Hepatocyte (in vitro differentiated cells): ENCODE results near the gene MFSD6. TPM values are rescaled to one million over a fixed set of nuclear protein-coding genes. Genes with fewer than 3 reads are reported as not detected.

ENCODE experiments used
- DNase-seq: peaks from one replicate; pipeline ENCODE4 v3.0.0-alpha.2; 2016; ENCODE audit warnings: low spot score
- H2AFZ ChIP-seq: fragments of 200-600 bp; sonication (generic); 2 replicates; pipeline ENCODE4 v1.6.0; 2016; ENCODE audit warnings: antibody characterized with exemption, mild to moderate bottlenecking
- H3K27ac ChIP-seq: fragments of 200-600 bp; sonication (generic); 2 replicates; pipeline ENCODE4 v1.5.1; 2016; ENCODE audit warnings: mild to moderate bottlenecking
- H3K27me3 ChIP-seq: fragments of 200-600 bp; sonication (generic); 2 replicates; pipeline ENCODE4 v1.6.1; 2016
- H3K36me3 ChIP-seq: fragments of 200-600 bp; sonication (generic); replicated peaks from 2 replicates; pipeline ENCODE4 v1.5.1; 2016; ENCODE audit warnings: low read depth; ENCODE audit not compliant: insufficient read depth
- H3K4me1 ChIP-seq: fragments of 200-600 bp; sonication (generic); 2 replicates; pipeline ENCODE4 v1.5.1; 2016; ENCODE audit warnings: mild to moderate bottlenecking, moderate library complexity; ENCODE audit not compliant: insufficient read depth
- H3K4me2 ChIP-seq: fragments of 200-600 bp; sonication (generic); 2 replicates; pipeline ENCODE4 v1.6.0; 2016
- H3K4me3 ChIP-seq: fragments of 200-600 bp; sonication (generic); 2 replicates; pipeline ENCODE4 v1.5.1; 2016; ENCODE audit warnings: mild to moderate bottlenecking
- H3K79me2 ChIP-seq: fragments of 200-600 bp; sonication (generic); 2 replicates; pipeline ENCODE4 v1.6.0; 2017; ENCODE audit warnings: mild to moderate bottlenecking
- H3K9me2 ChIP-seq: fragments of 200-600 bp; sonication (generic); replicated peaks from 2 replicates; pipeline ENCODE4 v1.6.0; 2017; ENCODE audit warnings: mild to moderate bottlenecking; ENCODE audit not compliant: insufficient read depth
- H3K9me3 ChIP-seq: fragments of 200-600 bp; sonication (generic); 2 replicates; pipeline ENCODE4 v1.5.1; 2016; ENCODE audit warnings: low read depth, mild to moderate bottlenecking
- H4K20me1 ChIP-seq: fragments of 200-600 bp; sonication (generic); 2 replicates; pipeline ENCODE4 v1.6.0; 2016; ENCODE audit warnings: mild to moderate bottlenecking; ENCODE audit not compliant: insufficient read depth, poor library complexity, severe bottlenecking
- EZH2 ChIP-seq: fragments of 200-600 bp; sonication (generic); IDR thresholded peaks from 2 replicates; pipeline ENCODE4 v1.6.1; 2016; ENCODE audit warnings: antibody characterized with exemption, mild to moderate bottlenecking, borderline replicate concordance
- EZH2phosphoT487 ChIP-seq: fragments of 200-600 bp; sonication (generic); IDR thresholded peaks from one replicate; pipeline ENCODE4 v1.6.1; 2018; ENCODE audit warnings: antibody characterized with exemption, mild to moderate bottlenecking, low read depth, moderate library complexity; ENCODE audit not compliant: unreplicated experiment, severe bottlenecking
- WGBS: methylation state at CpG from one replicate; pipeline ENCODE4 v1.1.6; 2016; ENCODE audit warnings: low lambda C conversion rate; ENCODE audit errors: missing lambda C conversion rate; 5-methylcytosine and 5-hydroxymethylcytosine counted together
- polyA plus RNA-seq: library from polyadenylated mRNA; unstranded; fragments of >200 nt; fragmentation: Nextera tagmentation; extraction: Ambion mirVana; gene quantifications from 2 replicates; pipeline ENCODE4 v1.2.1, GENCODE V29; 2016
- total RNA-seq: library from RNA; depleted of rRNA; stranded (reverse); fragments of >200 nt; gene quantifications from 2 replicates; pipeline ENCODE4 v1.2.3, GENCODE V29; 2014
- TF ChIP-seq, protein P1 (sequence below): fragments of 200-600 bp; sonication (generic); IDR thresholded peaks from 2 replicates; pipeline ENCODE4 v1.5.1; 2016; ENCODE audit warnings: antibody characterized with exemption, mild to moderate bottlenecking; ENCODE audit not compliant: poor library complexity

Gene MFSD6
- total and polyA plus RNA-seq, 2 experiments from 2014 or later: 9.7 to 15.9 TPM

DNA sequence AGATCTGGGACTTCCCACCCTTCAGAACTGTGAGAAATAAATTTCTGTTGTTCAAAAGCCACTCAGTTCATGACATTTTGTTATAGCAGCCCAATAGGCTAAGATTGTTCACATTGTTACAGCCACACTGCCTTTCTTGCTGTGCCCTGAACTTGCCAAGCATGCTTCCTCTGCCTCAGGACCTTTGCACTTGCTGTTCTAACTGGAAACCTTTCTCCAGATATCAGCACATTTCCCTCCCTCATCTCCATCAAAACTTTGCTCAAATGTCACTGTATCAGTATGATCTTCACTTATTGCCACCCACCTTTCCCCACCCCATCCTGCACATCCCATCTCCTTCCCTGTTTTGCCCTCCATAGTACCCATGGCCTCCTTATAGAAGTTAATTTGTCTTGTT is 32.1 kb upstream of the MFSD6 start:
- Histone ChIP-seq H3K9me3 (no peaks in the 10 kb centered on the region), H3K4me2 (no peak overlapping the region), H3K4me3 (no peak overlapping the region), H3K4me1 (no peaks in the 10 kb centered on the region), H3K27ac (no peak overlapping the region), H3K79me2 (no peaks in the 10 kb centered on the region), H3K27me3 (no peaks in the 10 kb centered on the region), H3K9me2 (no peaks in the 10 kb centered on the region), H3K36me3 (no peaks in the 10 kb centered on the region), H4K20me1 (no peaks in the 10 kb centered on the region), H2AFZ (no peak overlapping the region)
- TF ChIP-seq EZH2phosphoT487: no peak
- TF ChIP-seq, protein P1, sequence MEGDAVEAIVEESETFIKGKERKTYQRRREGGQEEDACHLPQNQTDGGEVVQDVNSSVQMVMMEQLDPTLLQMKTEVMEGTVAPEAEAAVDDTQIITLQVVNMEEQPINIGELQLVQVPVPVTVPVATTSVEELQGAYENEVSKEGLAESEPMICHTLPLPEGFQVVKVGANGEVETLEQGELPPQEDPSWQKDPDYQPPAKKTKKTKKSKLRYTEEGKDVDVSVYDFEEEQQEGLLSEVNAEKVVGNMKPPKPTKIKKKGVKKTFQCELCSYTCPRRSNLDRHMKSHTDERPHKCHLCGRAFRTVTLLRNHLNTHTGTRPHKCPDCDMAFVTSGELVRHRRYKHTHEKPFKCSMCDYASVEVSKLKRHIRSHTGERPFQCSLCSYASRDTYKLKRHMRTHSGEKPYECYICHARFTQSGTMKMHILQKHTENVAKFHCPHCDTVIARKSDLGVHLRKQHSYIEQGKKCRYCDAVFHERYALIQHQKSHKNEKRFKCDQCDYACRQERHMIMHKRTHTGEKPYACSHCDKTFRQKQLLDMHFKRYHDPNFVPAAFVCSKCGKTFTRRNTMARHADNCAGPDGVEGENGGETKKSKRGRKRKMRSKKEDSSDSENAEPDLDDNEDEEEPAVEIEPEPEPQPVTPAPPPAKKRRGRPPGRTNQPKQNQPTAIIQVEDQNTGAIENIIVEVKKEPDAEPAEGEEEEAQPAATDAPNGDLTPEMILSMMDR: no peak
- TF ChIP-seq EZH2: no peak
- DNase-seq: no peak

DNA sequence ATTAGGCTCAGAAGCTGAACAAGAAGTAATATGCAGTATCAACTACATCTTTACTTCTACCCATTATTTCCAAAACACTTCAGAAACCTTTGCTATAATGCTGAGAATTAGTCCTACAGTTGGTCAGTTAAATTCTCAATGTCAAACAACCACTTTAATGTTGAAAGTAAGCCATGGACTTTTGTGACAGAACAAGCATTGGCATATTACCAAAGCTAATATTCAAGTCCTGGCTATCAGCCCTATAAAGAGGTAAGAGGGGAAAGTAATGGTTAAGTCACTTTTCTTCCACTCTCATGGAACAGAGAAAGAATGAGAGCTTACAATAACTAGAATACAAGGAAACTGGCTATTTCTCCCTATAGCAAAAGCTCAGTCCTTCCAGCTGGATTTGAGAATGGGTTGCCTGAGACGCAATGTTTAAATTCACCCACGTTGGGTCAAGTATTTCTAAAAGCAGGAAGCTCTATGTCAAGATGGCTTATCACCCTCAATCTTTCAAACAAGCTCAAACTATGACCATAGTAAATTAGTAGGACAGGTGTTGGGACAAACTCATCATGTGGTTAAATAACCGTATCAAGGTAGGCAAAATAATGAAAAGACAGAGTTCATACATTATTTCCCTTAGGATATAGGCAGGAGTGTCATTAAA is 31.4 kb upstream of the MFSD6 start:
- H3K4me2 ChIP-seq: no peak overlapping the region
- no peaks in the 10 kb centered on the region for H3K9me3 ChIP-seq
- H3K4me3 ChIP-seq: no peak overlapping the region
- H4K20me1 ChIP-seq: no peaks in the 10 kb centered on the region
- H2AFZ ChIP-seq: no peak overlapping the region
- no peak for DNase-seq
- 73% methylated on average over 3 of the region's 3 CpGs for WGBS
- H3K27ac ChIP-seq: no peak overlapping the region
- TF ChIP-seq EZH2: no peak
- TF ChIP-seq, protein P1: no peak
- no peak for TF ChIP-seq EZH2phosphoT487
- no peaks in the 10 kb centered on the region for H3K79me2 ChIP-seq
- H3K4me1 ChIP-seq: no peaks in the 10 kb centered on the region
- H3K27me3 ChIP-seq: no peaks in the 10 kb centered on the region
- no peaks in the 10 kb centered on the region for H3K36me3 ChIP-seq
- no peaks in the 10 kb centered on the region for H3K9me2 ChIP-seq

DNA sequence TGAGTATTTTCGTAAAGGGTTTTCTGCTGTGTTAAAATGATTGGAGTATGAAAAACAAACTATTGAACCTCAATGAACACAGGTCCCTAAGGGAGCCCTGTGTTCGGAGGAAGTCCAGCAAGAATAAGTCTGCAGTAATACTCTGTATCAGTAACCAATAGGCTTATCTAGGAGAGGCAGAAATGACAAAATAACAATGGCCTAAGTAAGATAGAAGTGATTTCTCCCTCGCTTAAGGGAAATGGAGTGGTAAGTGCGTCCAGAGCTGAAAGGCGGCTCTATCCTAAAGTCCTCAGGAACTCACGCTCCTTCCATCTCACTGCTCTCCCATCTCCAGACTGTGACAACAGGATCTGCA is 29.3 kb upstream of the MFSD6 start:
- Histone ChIP-seq H3K4me2 (no peak overlapping the region), H3K4me3 (no peak overlapping the region), H3K9me3 (no peaks in the 10 kb centered on the region), H3K27ac (no peak overlapping the region), H2AFZ (no peak overlapping the region), H3K79me2 (no peaks in the 10 kb centered on the region), H4K20me1 (no peaks in the 10 kb centered on the region), H3K9me2 (no peaks in the 10 kb centered on the region), H3K4me1 (no peaks in the 10 kb centered on the region), H3K27me3 (no peaks in the 10 kb centered on the region), H3K36me3 (no peaks in the 10 kb centered on the region)
- no peak for DNase-seq
- WGBS: 91% methylated on average over 6 of the region's 6 CpGs
- TF ChIP-seq, protein P1: no peak
- TF ChIP-seq EZH2: no peak
- no peak for TF ChIP-seq EZH2phosphoT487
